ENCODE results near the gene TAL1.
"Not testable (repeated sequence)": the region's sequence is repeated elsewhere in the genome, so short reads cannot be mapped to it uniquely, and the experiment has no call there.

Gene TAL1

GRCh38 chr1:47232187-47232874 is at the start of gene TAL1:
TSS of gene TAL1 (minus strand) at chr1:47232225. CDS start at chr1:47225888, 6,337 bp downstream.
- no peak for DNase-seq (ENCODE audit: low read depth in 4 of 4, low spot score in 1 of 4)

- no peak for DNase-seq (ENCODE audit: low read depth in 4 of 4, low spot score in 1 of 4)
These were observed 48.1 kb upstream of the TAL1 start for GRCh38 chr1:47280142-47280541.

DNA sequence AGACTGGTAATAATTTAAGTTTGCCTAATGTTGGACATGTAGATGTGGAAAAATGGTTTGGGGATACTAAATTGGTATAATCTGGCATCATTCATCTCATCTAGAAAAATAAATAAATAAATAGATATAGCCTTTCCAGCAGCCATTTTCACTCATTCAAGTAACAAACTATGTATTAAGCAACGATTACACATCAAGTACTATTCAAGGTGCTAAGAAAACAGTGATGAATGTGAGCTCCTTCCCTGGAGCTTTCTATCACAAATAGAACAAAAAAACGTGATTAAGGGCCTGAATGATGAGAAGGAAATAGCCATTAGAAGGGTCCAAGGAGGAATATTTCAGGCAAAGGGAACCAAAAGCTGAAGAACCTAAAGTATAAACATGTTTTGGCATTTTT is 44.8 kb upstream of the TAL1 start:
- DNase-seq (ENCODE audit: low read depth in 4 of 4, low spot score in 1 of 4), result no peak

DNA sequence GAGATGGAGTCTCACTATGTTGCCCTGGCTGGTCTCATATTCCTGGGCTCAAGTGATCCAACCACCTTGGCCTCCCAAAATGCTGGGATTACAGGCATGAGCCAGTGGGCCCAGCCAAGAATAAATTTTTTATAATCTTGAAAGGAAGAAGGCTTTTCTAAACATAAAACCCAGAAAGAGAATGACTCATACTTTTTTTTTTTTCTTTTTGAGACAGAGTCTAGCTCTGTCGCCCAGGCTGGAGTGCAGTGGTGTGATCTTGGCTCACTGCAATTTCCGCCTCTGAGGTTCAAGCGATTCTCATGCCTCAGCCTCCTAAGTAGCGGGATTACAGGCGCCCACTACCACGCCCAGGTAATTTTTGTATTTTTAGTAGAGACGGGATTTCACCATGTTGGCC is 43.8 kb upstream of the TAL1 start:
- not testable (repeated sequence) for DNase-seq (ENCODE audit: low read depth in 4 of 4, low spot score in 1 of 4)

- DNase-seq (ENCODE audit: low read depth in 4 of 4, low spot score in 1 of 4), result not testable (repeated sequence)
These were observed 33.5 kb upstream of the TAL1 start for GRCh38 chr1:47265529-47265928.

DNA sequence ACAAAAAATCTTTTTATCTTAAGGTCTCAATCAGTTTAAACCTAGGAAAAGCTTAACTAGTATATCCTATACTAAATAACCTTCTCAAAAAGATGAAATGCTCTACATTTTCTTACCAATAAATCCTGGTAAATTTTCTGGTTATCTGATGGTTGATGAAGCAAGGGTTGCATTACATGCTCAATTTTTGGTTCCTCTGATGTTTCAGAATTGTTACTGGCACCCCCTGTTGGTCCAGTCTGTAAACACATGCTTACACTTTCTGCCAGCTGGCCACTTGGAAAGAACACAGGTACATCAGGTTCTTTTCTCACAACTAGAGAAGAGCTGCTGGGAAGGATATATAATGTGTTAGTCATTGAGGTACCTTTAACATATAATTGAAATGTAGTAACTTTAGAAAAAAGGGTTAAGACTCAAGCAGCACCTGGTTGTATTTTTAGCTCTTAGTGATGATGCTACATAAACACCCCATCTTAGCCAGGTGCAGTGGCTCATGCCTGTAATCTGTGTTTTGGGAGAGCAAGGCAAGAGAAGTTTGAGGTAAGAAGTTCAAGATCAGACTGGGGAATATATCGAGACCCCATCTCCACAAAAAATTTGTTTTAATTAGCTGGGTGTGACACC is 30.9 kb upstream of the TAL1 start:
- peak in 3 of 4 experiments; percentile 4 to 12 (median 8) for DNase-seq (ENCODE audit: low read depth in 4 of 4, low spot score in 1 of 4)

DNA sequence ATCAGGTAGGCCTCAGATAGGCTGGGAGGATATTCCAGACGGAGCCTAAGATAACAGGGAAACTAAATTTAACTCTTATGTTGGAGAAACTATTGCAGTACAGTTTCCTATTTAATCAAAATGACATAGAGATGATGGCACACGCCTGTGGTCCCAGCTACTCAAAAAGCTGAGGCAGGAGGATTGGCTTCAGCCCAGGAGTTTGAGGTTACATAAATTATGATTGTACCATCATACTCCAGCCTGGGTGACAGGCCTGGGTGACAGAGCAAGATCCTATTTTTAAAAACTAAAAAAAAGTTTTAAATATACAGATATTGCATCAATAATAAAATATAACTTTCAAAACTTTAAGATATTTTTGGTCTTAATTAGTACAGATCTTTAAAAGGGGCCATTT is 25.2 kb upstream of the TAL1 start:
- no peak for DNase-seq (ENCODE audit: low read depth in 4 of 4, low spot score in 1 of 4)

DNA sequence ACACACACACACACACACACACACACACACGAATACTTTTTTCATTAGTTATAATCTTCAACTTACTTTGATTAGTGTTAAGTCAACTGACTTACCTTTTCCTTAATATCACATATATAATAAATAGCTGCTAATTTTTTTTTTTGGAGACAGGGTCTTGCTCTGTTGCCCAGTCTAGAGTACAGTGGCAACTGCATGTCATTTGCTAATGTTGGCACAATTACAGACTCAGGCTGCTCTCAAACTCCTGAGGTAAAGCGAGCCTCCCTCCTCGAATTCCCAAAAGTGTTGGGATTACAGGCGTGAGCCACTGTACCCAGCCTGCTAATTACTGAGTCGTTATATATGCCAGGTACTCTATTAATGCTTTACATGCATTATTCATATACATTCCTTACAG is 20.8 kb upstream of the TAL1 start:
- DNase-seq (ENCODE audit: low read depth in 4 of 4, low spot score in 1 of 4), result no peak

- no peak for DNase-seq (ENCODE audit: low read depth in 4 of 4, low spot score in 1 of 4)
These were observed 20.3 kb upstream of the TAL1 start for GRCh38 chr1:47252369-47252768.

DNA sequence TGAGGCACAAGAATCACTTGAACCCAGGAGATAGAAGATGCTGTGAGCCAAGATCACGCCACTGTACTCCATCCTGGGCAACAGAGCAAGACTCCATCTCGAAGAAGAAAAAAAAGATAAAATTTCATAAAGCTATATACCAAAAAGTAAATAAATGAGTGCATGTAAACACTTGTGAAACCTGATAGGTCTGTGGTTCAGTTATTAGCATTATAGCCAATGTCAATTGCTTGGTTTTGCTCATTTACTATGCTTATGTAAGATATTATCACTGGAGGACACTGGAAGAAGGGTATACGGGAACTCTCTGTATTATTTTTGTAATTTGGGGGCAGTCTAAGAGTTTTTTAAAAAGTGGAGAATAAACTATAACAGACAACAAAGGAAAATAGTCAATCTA is 17.7 kb upstream of the TAL1 start:
- DNase-seq (ENCODE audit: low read depth in 4 of 4, low spot score in 1 of 4), result no peak

DNA sequence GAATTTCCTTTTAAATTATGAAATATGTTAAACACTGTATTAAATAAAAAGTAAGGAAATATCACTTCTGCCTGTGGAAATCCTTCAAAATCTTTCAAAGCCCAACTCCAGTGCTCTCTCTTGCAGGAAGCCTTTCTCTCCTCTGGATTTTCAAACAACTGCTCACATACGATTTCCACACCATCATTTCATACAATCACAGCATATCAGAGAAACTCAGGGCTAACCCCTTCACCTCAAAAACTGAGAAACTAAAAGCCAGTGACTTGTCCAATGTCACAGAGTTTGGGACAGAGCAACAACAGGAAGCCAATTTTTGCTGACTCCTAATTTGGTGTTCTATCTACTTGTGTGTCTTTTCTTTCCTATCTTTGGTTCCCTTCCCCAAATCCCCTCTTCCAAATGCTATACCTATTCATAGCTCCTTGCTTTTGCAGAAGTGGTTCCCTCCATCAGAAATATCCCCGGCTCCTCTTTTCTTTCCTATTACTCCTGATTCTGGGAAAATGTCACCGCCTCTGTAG is 12.4 kb upstream of the TAL1 start:
- DNase-seq (ENCODE audit: low read depth in 4 of 4, low spot score in 1 of 4), result no peak

DNA sequence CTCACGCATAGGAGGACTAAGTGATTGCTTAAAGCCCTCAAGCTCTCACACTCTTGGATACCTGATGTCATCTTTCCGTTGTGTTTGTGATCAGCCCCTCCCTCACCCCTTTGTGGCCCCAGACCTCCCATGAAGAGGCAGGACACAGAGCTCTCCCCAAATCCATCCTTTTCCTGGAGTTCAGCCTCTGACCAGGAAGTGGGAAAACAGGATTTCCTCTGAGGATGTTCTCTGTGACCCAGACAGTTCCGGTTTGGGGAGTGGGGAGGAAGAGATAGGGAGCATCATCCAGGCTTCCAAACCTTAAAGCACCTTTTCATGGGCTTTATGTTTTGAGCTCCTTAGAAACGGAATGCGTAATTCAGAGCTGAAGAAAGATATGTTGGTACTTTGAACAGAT is 11.9 kb upstream of the TAL1 start:
- DNase-seq (ENCODE audit: low read depth in 4 of 4, low spot score in 1 of 4), result no peak

DNA sequence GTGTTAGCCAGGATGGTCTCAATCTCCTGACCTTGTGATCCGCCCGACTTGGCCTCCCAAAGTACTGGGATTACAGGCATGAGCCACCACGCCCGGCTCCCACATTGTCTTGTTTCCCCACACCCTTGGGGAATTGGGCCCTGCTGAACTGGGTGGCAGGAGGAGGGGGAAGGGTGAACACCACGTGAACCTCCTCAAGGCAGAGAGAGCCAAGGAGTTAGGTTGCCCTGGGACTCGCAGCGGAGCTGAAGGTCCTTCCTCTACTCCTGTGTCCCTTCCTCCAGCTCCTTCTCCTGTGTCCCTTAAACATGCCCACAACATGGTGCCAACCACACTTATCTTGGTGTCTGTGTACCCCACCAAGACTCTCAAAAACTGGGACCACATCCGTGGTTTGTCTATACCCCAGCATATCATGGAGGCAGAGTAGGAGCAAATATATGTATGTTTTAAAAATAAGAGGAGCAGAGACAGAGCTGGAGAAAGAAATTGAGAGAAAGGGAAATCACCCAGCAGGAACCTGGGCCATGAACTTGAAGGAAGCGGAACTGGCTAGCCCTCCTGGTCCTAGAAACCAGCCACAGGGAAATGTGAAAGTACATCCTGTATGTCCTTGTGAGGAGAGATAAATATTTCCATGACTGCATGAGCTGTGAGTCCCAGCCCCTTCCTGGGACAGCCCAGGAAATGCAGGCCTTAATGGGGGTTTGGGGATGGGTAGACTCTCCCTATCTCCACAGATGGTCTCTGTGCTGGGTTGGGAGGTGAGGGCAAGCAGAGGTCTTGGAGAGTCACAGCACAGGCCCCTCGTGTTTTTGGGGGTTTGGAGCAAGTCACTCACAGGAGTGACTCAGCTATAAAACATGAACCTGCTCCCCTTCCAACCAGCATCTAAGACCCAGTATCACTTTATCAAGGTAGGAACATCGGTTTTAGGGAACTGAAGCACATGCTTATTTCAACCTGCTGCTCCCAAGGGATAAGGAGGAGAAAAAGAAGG is 9.4 kb upstream of the TAL1 start:
- no peak for DNase-seq (ENCODE audit: low read depth in 4 of 4, low spot score in 1 of 4)

- DNase-seq (ENCODE audit: low read depth in 4 of 4, low spot score in 1 of 4), result no peak
These were observed 7.0 kb upstream of the TAL1 start for GRCh38 chr1:47238935-47239592.

- no peak for DNase-seq (ENCODE audit: low read depth in 4 of 4, low spot score in 1 of 4)
These were observed 3.8 kb upstream of the TAL1 start for GRCh38 chr1:47235806-47236205.

DNA sequence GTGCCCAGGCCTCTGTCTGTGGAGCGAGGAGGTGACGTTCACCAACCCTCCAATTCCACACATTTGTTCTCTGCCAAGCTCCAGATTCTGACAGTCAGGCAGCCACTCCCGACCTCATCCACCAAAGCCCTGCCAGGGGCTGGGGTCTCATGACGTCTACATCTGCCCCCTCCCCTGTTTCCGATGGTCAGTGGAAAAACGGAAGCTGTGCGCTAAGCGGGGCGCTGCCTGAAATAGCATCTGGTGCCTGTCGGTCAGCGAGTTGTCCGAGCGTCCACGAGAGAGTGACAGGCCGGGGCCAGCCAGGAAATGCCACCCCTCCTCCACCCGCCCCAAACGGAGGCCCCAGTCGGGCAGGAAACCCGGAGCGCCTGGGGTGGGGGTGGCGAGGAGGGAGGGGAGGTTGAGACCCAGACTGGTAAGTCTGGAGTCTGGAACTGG is 3.2 kb upstream of the TAL1 start:
- no peak for DNase-seq (ENCODE audit: low read depth in 4 of 4, low spot score in 1 of 4)

DNA sequence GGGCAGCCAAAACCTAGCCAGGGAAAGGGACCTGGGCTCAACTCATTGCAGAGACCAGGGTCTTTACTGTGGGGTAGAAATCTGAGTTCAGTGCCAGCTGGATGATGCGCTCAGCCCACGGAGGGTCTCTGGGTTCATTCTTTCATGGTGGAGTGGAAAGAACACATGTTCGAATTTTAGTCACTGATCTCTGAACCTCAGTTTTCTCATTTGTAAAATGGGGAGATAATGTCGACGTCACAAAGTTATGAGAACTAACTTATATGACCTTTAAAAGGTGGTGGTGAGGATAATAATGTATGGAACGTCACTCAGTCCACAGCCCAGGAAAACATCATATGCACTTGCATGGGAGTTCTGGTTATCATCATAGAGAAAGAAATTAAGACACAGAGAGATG is 1.2 kb upstream of the TAL1 start:
- DNase-seq (ENCODE audit: low read depth in 4 of 4, low spot score in 1 of 4), result no peak

DNA sequence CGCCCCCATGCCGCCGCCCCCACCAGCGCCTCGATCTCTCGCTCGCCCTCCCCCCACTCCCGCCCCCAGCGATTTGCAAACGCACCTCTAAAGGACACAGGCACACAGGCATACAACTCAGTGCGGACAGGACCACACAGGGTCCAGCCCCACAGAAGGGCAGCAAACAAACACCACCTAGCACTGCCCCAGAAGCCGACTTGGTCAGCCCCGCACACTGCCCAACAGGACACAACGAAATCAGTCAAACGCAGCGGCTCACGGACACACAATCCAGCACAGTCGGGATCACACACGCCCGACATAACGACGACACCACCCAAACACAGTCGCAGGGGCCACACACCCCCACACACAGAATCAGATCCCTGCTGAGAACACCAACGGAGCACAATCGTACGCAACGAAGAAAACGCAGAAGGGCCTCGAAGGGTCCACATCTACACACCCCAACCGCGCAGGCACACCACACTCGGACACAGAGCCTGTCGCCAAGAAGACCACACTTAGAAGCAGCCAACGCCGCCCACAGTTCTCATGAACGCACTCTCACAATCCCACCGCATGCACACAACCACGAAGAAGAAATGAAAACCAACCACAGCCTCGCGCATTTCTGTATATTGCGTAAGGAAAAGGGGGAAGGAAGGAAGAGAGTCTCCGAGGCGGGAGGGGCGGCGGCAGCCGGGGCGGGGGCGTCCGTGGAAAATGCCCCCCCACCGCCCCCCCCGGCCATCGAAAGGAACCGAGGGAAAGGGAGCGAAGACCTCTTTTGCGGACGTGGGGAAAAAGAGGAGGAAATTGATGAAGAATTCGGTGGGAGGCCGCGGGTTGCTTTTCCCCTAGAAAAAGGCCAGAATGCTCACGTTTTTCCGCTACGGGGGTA is 481 bp downstream of the TAL1 start:
- no peak for DNase-seq (ENCODE audit: low read depth in 4 of 4, low spot score in 1 of 4)

- DNase-seq (ENCODE audit: low read depth in 4 of 4, low spot score in 1 of 4), result no peak
These were observed 1.2 kb downstream of the TAL1 start for GRCh38 chr1:47230692-47231300.
